GM19397 (cell line): ENCODE data around the gene VGLL4.
"Not testable (repeated sequence)": the region's sequence is repeated elsewhere in the genome, so short reads cannot be mapped to it uniquely, and the experiment has no call there.

ENCODE experiments used
- ATAC-seq: cut with Tn5 transposase; IDR thresholded peaks from one replicate; pipeline ENCODE4 v1.9.1; 2021; ENCODE audit warnings: mild to moderate bottlenecking, moderate library complexity; ENCODE audit not compliant: unreplicated experiment

The VGLL4 gene

GRCh38 chr3:11643605-11644087 lies at the start of gene VGLL4:
VGLL4 (minus strand) TSS chr3:11643915; CDS start chr3:11643518, 397 bp downstream.
- peak; percentile 60 for ATAC-seq

- no peak for ATAC-seq
These were observed 48.8 kb upstream of the VGLL4 start for GRCh38 chr3:11692532-11692813.

DNA sequence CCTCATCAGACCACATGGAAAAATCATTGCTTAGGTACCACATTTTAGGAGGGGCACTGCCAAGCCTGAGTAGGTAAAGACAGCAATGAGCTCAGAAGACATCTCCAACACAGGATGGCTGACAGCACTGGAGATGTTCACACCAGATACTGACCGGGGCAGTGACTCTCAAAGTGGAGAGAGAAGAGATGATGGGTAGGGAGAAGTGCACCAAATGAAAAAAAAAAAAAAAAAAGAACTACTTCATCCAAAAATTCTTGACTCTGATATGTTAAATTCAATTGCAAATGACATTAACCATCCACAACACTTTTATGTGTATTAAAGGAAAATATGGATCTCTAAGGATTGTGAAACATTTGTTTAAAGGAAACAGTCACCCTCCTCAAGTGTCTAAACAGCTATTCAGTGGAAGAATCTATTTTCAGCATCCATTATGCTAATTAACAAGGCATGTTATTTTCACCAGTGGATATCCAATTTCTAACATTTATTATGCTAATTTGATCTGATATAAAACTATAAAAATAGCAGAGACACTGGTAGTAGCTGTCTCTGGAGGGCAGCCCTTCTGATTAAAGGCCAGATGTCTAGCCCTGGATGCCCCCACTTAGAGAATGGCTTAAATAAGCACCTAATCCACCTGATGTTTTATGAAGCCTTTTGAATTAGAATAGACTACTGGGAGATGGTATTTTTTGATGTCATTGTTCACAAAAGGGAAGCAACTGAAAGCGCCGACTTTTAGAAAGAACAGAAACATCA lies 48.2 kb upstream of the VGLL4 start:
- ATAC-seq, result no peak

GRCh38 chr3:11690863-11691766 lies 47.4 kb upstream of the VGLL4 start:
- ATAC-seq, result no peak

DNA sequence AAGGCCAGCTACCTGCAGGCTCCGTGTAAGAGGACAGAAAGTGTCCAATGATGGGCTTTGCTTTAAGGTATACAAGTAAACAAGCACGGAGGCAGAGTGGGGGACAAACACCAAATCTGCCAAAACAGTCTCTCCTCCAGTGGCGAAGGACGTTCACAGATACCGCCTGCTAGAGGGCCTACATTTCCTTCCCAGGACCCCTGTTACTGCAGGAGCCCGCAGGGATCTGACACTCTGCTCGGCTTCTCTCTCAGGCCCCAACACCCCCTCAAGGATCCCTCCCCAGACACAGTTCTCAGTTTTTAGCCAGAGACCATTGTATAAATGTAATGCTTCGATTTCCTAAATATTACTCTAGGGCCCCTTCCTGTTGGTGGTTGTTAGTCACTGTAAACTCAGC lies 46.0 kb upstream of the VGLL4 start:
- no peak for ATAC-seq

- not testable (repeated sequence) for ATAC-seq
These were observed 41.3 kb upstream of the VGLL4 start for GRCh38 chr3:11684980-11685379.

DNA sequence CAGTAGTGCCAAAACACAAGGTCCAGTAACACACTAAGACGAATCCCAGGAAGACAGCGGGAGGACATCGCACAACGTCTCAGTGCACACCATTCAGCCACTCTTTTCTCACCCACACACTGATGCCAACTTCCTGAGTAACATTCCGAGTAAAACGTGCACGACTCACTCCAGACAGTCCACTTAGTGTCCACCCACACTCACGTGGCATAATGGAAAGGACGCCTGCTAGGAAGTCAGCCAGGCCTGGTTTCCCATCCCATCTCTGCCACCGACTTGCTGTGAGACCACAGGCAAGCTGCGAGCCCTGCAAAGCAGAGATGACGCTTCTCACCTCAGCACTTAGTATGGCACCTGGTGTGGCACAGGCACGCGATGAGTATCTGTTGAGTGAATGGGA lies 36.8 kb upstream of the VGLL4 start:
- no peak for ATAC-seq

DNA sequence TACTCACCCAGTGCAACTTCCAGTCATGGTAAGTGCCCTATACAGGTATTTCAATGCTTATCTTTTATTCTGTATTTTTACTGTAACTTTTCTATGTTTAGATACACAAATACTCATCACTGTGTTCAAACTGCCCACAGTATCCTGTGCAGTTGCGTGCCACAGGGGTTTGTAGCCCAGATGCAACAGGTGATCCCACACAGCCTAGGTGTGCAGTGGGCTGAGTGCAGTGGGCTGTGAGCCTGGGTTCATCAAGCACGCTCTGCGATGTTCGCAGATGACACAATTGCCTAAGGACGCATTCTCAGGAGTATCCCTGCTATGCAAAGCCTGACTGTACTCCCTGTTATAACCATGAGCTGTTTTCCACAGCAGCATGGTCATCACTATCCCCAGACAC lies 36.2 kb upstream of the VGLL4 start:
- ATAC-seq, result no peak

GRCh38 chr3:11672363-11672762 lies 28.6 kb upstream of the VGLL4 start:
- no peak for ATAC-seq

DNA sequence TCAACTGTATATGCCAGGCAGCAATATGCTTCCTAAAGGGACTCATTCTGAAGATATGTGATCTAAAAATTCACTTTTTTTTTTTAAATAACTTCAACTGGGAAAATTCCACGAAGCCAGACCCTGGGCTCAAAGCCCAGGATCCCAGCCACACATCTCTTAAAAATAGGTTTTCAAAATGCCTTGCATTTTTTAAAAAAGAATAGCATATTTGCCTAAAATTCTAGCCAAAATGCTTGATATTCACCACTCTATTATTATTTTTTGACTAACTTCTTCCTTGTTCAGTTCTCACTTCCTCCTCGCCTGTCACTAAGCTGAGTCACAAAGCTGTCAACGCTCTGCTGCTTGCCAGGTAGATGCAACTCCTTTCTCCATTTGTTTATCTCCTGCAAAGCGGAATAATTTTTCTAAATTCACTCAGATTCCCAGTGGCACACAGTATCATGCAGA lies 28.0 kb upstream of the VGLL4 start:
- ATAC-seq, result peak; percentile 53

DNA sequence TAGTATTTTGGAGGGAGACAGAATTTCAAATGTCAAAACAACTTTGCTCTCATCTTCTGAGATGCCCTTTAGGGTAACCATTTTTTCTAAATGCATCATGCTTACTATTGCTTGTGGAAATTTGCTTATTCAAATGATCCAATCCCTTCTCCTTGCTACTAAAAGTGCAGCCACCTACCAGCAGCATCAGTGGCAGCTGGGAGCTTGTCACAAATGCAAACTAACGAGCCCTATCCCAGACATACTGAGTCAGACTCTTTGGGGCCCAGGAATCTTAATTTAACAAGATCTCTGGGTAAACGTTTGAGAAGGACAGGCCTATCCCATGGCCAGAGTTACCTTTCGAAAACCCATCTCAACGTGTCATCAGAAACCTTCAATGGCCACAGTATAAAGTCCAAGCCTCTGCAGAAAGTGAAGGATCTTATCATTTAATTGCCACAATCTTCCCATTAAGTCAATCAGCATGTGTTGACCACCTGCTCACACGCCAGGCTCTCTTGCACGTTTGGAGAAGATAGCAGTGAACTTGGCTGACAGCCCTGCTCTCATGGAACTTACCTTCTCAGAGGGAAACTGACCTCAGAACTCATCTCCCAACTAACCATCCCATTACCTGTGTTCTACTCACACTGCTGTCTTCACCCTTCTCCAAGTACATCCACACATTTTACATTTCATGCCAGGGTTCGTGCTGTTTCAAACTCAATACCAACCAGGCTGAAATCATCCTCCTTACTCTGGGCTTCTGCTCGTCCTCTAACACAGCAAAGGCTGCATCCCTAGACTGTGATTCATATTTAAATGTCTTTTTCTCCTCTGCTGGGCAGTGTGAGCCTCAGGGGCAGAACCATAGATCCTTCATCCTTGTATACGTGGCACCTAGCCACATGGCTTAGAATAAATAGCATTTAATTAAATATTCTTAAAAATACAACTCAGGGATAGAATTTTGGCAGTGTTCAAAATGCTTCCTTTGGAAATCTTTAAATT lies 24.8 kb upstream of the VGLL4 start:
- no peak for ATAC-seq

DNA sequence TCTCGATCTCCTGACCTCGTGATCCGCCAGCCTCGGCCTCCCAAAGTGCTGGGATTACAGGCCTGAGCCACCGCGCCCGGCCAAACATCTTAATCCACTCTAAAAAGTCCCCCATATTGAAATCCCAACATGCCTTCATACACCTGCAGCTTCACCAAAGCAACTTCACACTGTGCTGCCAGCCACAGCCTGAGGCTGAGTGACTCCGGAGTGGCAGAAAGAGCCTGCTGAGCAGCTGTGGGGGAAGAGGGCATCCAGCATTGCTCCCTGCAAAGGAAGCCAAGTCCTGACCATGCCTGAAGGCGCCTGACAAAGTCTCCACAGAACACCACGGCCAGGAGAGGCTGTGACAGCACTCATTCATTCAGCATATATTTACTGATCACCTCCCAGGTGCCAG lies 21.6 kb upstream of the VGLL4 start:
- no peak for ATAC-seq

GRCh38 chr3:11662392-11662990 lies 18.8 kb upstream of the VGLL4 start:
- ATAC-seq, result no peak

DNA sequence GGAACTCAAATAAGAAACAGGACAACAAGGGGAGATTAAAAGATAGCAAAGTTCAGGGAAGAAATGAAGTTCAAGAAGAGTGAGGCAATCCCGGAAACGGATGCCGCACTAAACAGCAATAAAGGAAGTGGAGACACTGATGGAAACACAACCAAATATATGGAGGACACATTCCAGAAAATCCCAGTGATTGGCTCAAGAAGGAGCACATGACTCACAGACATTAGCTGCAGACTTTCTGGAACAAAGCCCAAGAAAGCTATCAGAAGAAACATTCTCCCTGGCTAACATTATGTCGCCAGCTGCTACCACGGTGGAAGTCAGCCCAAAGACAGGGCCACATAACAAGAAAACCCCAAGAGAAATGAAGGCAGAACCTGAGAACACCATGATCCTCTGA lies 18.1 kb upstream of the VGLL4 start:
- no peak for ATAC-seq

GRCh38 chr3:11661052-11661656 lies 17.4 kb upstream of the VGLL4 start:
- no peak for ATAC-seq

DNA sequence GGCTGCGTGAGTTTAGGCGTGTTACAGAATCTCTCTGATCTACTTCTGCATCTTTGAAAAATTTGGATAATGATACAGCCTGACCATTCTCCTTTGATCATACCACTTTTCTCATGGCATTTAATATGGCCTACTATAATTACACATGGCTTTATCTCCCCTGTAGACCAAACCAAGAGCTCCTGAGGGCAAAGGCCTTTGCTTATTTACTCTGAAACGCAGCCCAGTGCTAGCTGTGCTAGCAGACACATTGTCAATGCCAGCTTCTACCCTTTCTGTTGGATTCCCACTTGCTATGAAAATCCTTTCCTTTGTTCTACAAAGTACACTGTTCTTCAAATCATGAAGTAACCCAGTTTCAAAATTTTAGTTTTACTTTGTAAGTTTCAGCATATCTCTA lies 16.5 kb upstream of the VGLL4 start:
- ATAC-seq, result no peak

DNA sequence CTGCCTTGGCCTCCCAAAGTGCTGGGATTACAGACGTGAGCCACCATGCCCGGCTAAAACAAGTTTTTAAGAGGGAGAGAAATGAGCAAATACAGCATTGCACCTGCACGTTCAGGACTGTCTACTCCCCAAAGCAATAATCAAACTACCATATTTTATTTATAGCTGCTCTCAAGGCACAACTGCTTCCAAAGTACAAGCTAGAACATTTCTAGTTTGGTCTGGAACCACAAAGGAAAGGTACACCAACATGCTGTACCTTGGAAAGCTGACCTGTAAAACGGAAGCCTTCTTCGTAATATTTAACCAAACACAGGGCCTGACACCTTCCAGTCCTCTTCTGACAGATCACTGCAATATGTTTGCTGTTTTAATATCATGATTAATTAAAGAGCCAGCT lies 14.5 kb upstream of the VGLL4 start:
- no peak for ATAC-seq

DNA sequence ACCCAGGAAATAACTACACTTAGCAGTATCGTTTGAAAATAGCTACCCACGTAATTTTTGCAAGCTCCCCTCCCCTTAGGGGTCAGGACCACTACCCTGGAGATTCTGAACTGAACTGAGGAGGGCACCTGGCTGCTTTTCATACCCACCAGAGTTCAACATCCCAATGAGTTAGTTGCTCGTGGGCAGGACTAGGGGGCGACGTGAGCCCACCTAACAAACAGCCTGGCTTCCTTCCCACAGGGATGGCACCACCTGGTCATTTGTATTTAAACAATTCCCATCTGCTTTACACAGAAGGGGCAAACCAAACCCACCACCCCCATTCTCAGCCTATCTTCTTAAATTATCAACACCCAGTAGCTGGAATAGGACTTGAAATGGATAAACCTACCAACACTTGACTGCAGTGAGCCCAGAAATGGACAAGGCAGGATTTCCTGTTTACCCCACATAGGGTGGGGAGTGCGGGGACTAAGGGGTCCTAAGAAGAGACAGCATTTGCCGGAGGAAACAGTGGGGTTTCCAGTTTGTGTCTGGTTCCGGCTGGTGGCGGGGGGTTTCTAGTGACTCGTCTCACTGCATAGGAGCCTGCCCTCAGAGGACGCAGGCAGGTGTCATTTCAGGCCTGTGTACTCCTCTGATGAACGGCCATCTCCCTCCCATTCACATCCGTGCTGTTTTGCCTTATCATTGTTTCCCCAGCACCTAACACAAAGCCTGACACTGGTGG lies 11.6 kb upstream of the VGLL4 start:
- ATAC-seq, result no peak

- ATAC-seq, result no peak
These were observed 10.5 kb upstream of the VGLL4 start for GRCh38 chr3:11654166-11654565.
